Keratinocyte (primary cell): Measurements from ENCODE around the gene STEAP2. TPM values are rescaled to one million over a fixed set of nuclear protein-coding genes. Genes with fewer than 3 reads are reported as not detected.

Experiments used
- DNase-seq: peaks from one replicate; pipeline ENCODE4 v3.0.0-alpha.2; 2011; ENCODE audit warnings: low read depth, missing footprints, low spot score
- FAIRE-seq: peaks from 2 replicates; lab custom pipeline; 2011; peaks lifted over from hg19 to GRCh38; lab: Jason Lieb, UNC
- H2AFZ ChIP-seq: 2 replicates; pipeline ENCODE4 v1.6.0; 2012; ENCODE audit warnings: low read length, control low read depth, inconsistent platforms; ENCODE audit not compliant: control insufficient read depth
- H3K27ac ChIP-seq: 2 replicates; pipeline ENCODE4 v1.5.1; 2011; ENCODE audit warnings: low read length; ENCODE audit not compliant: control insufficient read depth, insufficient read depth
- H3K27me3 ChIP-seq: 3 replicates; pipeline ENCODE4 v1.6.0; 2011; ENCODE audit warnings: low read length; ENCODE audit not compliant: control insufficient read depth, insufficient read depth; ENCODE audit errors: extremely low read depth
- H3K36me3 ChIP-seq, 2 experiments: 2 replicates in 1 of 2; 3 replicates in 1 of 2; pipeline ENCODE4 v1.5.1; 2011; ENCODE audit warnings: low read length in 2 of 2, mild to moderate bottlenecking in 1 of 2; ENCODE audit not compliant: control insufficient read depth in 2 of 2, insufficient read depth in 2 of 2; ENCODE audit errors: extremely low read depth in 1 of 2
- H3K4me1 ChIP-seq: 3 replicates; pipeline ENCODE4 v1.5.1; 2011; ENCODE audit warnings: low read length; ENCODE audit not compliant: control insufficient read depth, insufficient read depth; ENCODE audit errors: extremely low read depth
- H3K4me2 ChIP-seq: 3 replicates; pipeline ENCODE4 v1.6.0; 2011; ENCODE audit warnings: low read depth, low read length; ENCODE audit not compliant: control insufficient read depth, insufficient read depth; ENCODE audit errors: extremely low read depth
- H3K4me3 ChIP-seq, 3 experiments: fragments of 200-600 bp in 1 of 3; sonication (generic) in 1 of 3; 2 replicates in 2 of 3; 3 replicates in 1 of 3; pipeline ENCODE4 v1.5.1; 2011 to 2016; ENCODE audit warnings: low read length in 3 of 3, mild to moderate bottlenecking in 3 of 3, control low read depth in 2 of 3, inconsistent platforms in 1 of 3, low read depth in 1 of 3, mixed read lengths in 1 of 3, mixed run types in 1 of 3, moderate library complexity in 1 of 3; ENCODE audit not compliant: control insufficient read depth in 2 of 3, insufficient read depth in 2 of 3; ENCODE audit errors: extremely low read depth in 1 of 3
- H3K79me2 ChIP-seq: 2 replicates; pipeline ENCODE4 v1.6.0; 2012; ENCODE audit warnings: low read length; ENCODE audit not compliant: control insufficient read depth, insufficient read depth
- H3K9ac ChIP-seq: 3 replicates; pipeline ENCODE4 v1.6.0; 2011; ENCODE audit warnings: low read length; ENCODE audit not compliant: control insufficient read depth, insufficient read depth; ENCODE audit errors: extremely low read depth
- H3K9me1 ChIP-seq: 3 replicates; pipeline ENCODE4 v1.6.0; 2011; ENCODE audit warnings: low read length; ENCODE audit not compliant: control insufficient read depth, insufficient read depth; ENCODE audit errors: extremely low read depth
- H3K9me3 ChIP-seq: 2 replicates; pipeline ENCODE4 v1.5.1; 2012; ENCODE audit warnings: low read depth, low read length; ENCODE audit not compliant: control insufficient read depth
- H4K20me1 ChIP-seq: 3 replicates; pipeline ENCODE4 v1.6.0; 2011; ENCODE audit warnings: low read length; ENCODE audit not compliant: control insufficient read depth, insufficient read depth; ENCODE audit errors: extremely low read depth
- EZH2 ChIP-seq: IDR thresholded peaks from one replicate; pipeline ENCODE4 v1.6.1; 2012; ENCODE audit warnings: inconsistent platforms, mild to moderate bottlenecking, low read length, moderate library complexity
- dilution Hi-C: fragments of 300-500 bp; cut with MboI; formaldehyde crosslinking; loops from one replicate; pipeline ENCODE4 v1.7.0; 2020; ENCODE audit warnings: low sequenced_read_pairs; ENCODE audit not compliant: extremely low pct_ligation_motif_present
- polyA plus RNA-seq, 5 experiments: library from polyadenylated mRNA; depleted of rRNA in 3 of 5; stranded (reverse) in 3 of 5; stranded (forward) in 1 of 5; unstranded in 1 of 5; fragments of >200 nt; gene quantifications; 1 replicate in 1 of 5; 2 replicates in 3 of 5; 3 replicates in 1 of 5; pipeline versions ENCODE4 v1.2.1 to v1.2.3, GENCODE V29; 2011 to 2012; ENCODE audit warnings: missing spikeins in 2 of 5, low read depth in 1 of 5, low replicate concordance in 1 of 5
- TF ChIP-seq, protein P1 (sequence below), 3 experiments: IDR thresholded peaks in 1 of 3; conservative IDR thresholded peaks in 1 of 3; optimal IDR thresholded peaks in 1 of 3; 2 replicates in 2 of 3; 3 replicates in 1 of 3; pipeline versions ENCODE3 to v1.5.1; 2011; ENCODE audit warnings: low read length in 3 of 3, mild to moderate bottlenecking in 3 of 3, moderate library complexity in 2 of 3, control low read depth in 1 of 3, inconsistent platforms in 1 of 3; ENCODE audit not compliant: insufficient read depth in 2 of 3; ENCODE audit errors: extremely low read depth in 1 of 3

STEAP2 gene
- polyA plus RNA-seq, 1 donor (not counting 4 experiments of a cell fraction or from before 2014, with no cell fraction given), result 3.9 TPM

DNA sequence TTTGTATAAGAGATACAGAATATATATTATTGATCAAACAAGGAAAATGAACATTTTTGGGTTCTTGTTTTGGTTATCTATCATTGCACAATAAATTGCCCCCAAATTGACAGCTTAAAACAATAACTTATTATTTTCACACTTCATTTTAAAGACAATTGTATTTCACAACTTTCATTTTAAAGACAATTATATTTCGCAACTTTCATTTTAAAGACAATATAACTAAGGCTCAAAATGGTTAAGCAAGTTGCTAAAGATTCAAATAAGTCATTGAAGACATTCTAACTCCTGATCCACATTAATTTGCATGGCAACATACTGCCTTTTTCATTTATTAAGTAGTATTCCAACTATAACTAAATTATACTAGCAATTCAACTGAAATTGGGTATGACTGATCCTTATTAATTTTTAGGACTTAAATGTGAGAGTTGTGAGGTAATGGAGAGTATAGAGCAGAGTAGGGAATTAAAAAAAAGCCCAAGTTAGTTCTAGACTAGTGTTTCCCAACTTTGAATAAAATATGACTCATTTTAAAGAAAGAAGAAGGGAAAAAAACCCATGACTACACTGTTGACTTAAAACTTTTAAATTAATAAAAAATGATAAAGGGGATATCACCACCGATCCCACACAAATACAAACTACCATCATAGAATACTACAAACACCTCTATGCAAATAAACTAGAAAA, 9.9 kb upstream of the STEAP2 start:
- Histone ChIP-seq H3K36me3 (no peaks in the 10 kb centered on the region), H3K9me3 (no peaks in the 10 kb centered on the region), H2AFZ (no peak overlapping the region), H3K4me1 (no peaks in the 10 kb centered on the region), H3K4me2 (no peak overlapping the region), H3K4me3 (no peak overlapping the region), H3K9ac (no peak overlapping the region), H4K20me1 (no peaks in the 10 kb centered on the region), H3K27ac (no peak overlapping the region), H3K9me1 (no peaks in the 10 kb centered on the region), H3K27me3 (no peaks in the 10 kb centered on the region), H3K79me2 (no peaks in the 10 kb centered on the region)
- FAIRE-seq (no peak), DNase-seq (no peak)
- TF ChIP-seq, protein P1, sequence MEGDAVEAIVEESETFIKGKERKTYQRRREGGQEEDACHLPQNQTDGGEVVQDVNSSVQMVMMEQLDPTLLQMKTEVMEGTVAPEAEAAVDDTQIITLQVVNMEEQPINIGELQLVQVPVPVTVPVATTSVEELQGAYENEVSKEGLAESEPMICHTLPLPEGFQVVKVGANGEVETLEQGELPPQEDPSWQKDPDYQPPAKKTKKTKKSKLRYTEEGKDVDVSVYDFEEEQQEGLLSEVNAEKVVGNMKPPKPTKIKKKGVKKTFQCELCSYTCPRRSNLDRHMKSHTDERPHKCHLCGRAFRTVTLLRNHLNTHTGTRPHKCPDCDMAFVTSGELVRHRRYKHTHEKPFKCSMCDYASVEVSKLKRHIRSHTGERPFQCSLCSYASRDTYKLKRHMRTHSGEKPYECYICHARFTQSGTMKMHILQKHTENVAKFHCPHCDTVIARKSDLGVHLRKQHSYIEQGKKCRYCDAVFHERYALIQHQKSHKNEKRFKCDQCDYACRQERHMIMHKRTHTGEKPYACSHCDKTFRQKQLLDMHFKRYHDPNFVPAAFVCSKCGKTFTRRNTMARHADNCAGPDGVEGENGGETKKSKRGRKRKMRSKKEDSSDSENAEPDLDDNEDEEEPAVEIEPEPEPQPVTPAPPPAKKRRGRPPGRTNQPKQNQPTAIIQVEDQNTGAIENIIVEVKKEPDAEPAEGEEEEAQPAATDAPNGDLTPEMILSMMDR (optimal IDR thresholded peaks at IDR 0.05 in 1 of 3, IDR thresholded peaks at IDR 0.05 in 1 of 3, conservative IDR thresholded peaks at IDR 0.05 in 1 of 3; ENCODE audit: extremely low read depth in 1 of 3, insufficient read depth in 2 of 3, low read length in 3 of 3), result no peak
- no peak for TF ChIP-seq EZH2
- dilution Hi-C loops, result no loop called here

DNA sequence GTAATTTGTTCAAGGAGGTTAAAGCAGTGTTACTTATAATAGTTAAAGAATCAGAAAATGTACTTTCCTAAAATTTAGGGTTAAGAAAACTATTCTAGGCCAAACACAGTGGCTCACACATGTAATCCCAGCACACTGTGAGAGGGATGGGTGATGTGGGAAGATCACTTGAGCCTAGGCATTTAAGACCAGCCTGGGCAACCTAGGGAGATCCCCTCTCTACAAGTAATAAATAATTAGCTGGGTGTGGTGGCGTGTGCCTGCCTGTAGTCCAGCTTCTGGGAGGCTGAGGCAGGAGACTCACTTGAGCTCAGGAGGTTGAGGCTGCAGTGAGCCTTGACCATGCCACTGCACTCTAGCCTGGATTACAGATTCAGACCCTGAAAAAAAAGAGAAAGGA, 3.6 kb upstream of the STEAP2 start:
- no peaks in the 10 kb centered on the region for H3K79me2 ChIP-seq
- no peaks in the 10 kb centered on the region for H3K36me3 ChIP-seq
- no peaks in the 10 kb centered on the region for H4K20me1 ChIP-seq
- no peak overlapping the region for H3K9ac ChIP-seq
- H3K9me1 ChIP-seq, result no peaks in the 10 kb centered on the region
- H3K27me3 ChIP-seq, result no peaks in the 10 kb centered on the region
- no peak overlapping the region for H3K4me3 ChIP-seq
- no peak for DNase-seq
- dilution Hi-C loops, result no loop called here
- FAIRE-seq, result no peak
- no peak overlapping the region for H3K4me2 ChIP-seq
- H3K27ac ChIP-seq, result no peak overlapping the region
- peaks cover 11% of the 10 kb centered on the region for H3K4me1 ChIP-seq
- no peak for TF ChIP-seq EZH2
- TF ChIP-seq, protein P1 (optimal IDR thresholded peaks at IDR 0.05 in 1 of 3, IDR thresholded peaks at IDR 0.05 in 1 of 3, conservative IDR thresholded peaks at IDR 0.05 in 1 of 3; ENCODE audit: extremely low read depth in 1 of 3, insufficient read depth in 2 of 3, low read length in 3 of 3), result no peak
- no peak overlapping the region for H2AFZ ChIP-seq
- no peaks in the 10 kb centered on the region for H3K9me3 ChIP-seq
